ENCODE data around the gene NID1.
"Not testable (repeated sequence)": the region's sequence is repeated elsewhere in the genome, so short reads cannot be mapped to it uniquely, and the experiment has no call there.

Gene NID1

DNA sequence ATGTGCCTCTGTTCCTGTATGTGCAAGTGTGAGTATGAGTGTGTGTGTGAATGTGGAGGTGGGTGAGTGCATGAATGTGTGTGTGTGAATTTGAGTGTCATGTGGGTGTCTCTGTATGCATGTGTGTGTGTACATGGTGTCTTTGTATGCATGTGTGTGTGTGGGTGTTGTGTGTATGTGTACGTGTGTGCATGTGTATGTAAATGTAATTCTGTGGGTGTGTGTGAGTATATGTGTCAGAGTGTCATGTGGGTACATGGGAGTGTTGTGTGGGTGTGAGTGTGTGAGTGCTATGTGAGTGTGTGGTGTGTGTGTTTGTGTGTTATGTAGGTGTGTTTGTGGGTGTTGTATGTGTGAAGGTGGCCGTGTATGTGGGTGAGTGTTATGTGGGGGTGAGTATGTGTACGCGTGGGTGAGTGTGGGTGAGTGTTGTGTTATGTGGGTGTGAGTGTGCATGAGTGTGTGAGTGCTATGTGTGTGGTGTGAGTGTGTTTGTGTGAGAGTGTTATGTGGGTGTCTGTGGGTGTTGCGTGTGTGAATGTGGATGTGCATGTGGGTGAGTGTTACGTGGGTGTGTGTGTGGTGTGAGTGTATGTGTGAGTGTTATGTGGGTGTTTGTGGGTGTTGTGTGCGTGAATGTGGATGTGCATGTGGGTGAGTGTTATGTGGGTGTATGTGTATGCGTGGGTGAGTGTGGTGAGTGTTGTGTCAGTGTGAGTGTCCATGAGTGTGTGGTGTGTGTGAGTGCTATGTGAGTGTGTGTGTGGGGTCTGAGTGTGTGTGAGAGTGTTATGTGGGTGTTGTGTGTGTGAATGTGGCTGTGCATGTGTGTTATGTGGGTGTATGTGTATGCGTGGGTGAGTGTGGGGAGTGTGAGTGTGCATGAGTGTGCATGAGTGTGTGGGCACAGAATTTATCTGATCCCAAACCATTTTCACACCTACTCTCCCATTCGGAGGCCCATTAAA lies 36.6 kb upstream of the NID1 start:
- TF ChIP-seq, protein P1, sequence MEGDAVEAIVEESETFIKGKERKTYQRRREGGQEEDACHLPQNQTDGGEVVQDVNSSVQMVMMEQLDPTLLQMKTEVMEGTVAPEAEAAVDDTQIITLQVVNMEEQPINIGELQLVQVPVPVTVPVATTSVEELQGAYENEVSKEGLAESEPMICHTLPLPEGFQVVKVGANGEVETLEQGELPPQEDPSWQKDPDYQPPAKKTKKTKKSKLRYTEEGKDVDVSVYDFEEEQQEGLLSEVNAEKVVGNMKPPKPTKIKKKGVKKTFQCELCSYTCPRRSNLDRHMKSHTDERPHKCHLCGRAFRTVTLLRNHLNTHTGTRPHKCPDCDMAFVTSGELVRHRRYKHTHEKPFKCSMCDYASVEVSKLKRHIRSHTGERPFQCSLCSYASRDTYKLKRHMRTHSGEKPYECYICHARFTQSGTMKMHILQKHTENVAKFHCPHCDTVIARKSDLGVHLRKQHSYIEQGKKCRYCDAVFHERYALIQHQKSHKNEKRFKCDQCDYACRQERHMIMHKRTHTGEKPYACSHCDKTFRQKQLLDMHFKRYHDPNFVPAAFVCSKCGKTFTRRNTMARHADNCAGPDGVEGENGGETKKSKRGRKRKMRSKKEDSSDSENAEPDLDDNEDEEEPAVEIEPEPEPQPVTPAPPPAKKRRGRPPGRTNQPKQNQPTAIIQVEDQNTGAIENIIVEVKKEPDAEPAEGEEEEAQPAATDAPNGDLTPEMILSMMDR (IDR thresholded peaks at IDR 0.05; ENCODE audit: borderline replicate concordance, insufficient read depth, low read depth, low read length): no peak

GRCh38 chr1:236100799-236101198 lies 35.9 kb upstream of the NID1 start:
- no peak overlapping the region for H3K4me3 ChIP-seq (ENCODE audit: low read depth, low read length)
- TF ChIP-seq, protein P1 (IDR thresholded peaks at IDR 0.05; ENCODE audit: borderline replicate concordance, insufficient read depth, low read depth, low read length): no peak

More for the DNA sequence above, 36.6 kb upstream of the NID1 start:
- H3K4me3 ChIP-seq (ENCODE audit: low read depth, low read length): no peak overlapping the region

DNA sequence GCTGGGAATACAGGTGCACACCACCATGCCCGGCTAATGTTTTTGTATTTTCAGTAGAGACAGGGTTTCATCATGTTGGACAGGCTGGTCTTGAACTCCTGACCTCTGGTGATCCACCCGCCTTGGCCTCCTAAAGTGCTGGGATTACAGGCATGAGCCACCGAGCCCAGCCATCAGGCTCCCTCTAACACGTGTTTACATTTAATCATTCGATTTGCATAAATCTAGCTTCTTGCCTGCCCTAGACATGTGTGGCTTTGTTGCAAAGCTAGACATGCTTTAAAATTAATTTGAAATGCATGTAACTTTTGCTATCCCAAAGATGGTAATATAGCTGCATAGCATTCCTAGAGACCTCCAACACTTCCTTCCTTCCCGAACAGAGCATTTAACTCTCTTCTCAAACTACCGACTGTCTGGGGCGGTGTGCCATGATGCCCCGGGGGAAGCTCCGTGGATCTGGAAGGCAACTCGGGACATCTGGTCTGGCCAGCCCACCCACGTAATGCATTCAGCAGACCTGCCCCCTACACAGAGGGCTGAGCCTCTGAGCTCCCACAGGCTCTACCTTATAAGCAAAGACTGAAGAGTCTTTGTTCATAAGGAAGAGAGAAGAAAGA lies 34.6 kb upstream of the NID1 start:
- TF ChIP-seq, protein P1 (IDR thresholded peaks at IDR 0.05; ENCODE audit: borderline replicate concordance, insufficient read depth, low read depth, low read length): no peak
- no peak overlapping the region for H3K4me3 ChIP-seq (ENCODE audit: low read depth, low read length)

DNA sequence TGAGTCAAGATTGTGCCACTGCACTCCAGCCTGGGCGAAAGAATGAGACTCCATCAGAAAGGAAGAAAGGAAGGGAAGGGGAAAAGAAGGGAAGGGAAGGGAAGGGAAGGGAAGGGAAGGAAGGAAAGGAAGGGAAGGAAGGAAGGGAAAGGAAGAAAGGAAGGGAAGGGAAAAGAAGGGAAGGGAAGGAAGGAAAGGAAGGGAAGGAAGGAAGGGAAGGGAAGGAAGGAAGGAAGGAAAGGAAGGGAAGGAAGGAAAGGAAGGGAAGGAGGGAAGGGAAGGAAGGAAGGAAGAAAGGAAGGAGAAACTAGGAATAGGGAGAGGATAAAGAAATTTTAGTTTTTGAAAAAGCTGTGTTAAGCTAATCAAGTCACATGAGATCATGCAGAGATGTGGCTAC lies 33.4 kb upstream of the NID1 start:
- TF ChIP-seq, protein P1 (IDR thresholded peaks at IDR 0.05; ENCODE audit: borderline replicate concordance, insufficient read depth, low read depth, low read length): no peak
- H3K4me3 ChIP-seq (ENCODE audit: low read depth, low read length): no peak overlapping the region

DNA sequence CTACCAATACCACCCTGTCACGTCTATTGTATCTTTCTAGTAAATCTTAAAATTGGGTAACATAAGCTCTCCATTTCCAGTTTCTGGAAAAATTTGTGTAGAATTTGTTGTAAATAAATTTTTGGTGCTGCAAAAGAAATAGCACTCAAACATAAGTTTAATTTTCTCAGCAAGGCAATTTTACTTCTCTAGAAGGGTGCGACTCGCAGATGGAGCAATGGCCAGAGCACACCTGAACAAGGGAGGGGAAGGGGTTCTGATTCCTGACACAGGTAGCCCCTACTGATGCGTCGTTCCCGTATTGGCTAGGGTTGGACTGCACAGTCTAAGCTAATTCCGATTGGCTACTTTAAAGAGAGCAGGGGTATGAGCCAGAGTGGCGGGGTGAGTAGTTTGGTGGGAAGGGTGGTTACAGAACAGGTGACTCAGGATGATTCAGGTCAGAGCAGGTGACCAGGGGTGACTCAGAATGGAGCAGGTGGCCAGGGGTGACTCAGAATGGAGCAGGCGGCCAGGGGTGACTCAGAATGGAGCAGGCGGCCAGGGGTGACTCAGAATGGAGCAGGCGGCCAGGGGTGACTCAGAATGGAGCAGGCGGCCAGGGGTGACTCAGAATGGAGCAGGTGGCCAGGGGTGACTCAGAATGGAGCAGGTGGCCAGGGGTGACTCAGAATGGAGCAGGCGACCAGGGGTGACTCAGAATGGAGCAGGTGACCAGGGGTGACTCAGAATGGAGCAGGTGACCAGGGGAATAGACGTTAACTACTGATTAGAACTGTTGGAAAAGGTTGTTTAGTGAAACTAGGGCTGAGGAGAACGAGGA lies 32.0 kb upstream of the NID1 start:
- not testable (repeated sequence) for H3K4me3 ChIP-seq (ENCODE audit: low read depth, low read length)

DNA sequence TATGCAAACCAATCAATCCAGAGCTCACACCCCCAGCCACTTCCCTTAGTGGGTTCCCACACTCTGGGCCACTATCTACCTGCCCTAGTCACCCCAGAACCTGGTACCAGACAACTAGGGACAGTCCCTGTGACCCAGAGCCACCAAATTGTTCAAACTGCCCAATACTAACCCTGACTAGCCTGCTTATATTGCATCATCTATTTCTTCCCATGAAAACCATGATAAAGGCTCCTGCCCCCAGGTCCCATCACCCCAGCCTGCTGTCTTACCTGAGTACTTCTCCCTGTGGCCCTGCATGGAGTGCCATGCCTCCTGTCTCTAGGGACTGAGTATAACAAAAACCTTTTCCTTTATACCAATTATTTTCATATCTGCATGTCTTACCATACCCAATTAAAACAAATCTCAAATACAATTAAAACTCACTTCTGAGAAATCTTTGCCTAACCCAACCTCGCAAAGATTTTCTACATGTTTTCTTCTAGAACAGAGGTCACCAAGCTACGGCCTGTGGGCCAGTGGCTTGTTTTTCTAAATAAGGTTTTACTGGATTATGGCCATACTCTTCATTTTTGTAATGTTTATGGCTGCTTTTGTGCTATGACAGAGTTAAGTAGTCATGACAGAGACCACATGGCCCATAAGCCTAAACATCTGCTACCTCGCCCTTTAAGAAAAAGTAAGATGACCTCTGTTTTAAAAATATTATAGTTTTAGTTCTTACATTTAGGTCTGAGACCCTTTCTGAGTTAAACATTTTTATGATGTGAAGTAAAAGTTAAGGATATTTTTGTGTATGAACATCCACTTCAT lies 31.0 kb upstream of the NID1 start:
- H3K4me3 ChIP-seq (ENCODE audit: low read depth, low read length): no peak overlapping the region
- TF ChIP-seq, protein P1 (IDR thresholded peaks at IDR 0.05; ENCODE audit: borderline replicate concordance, insufficient read depth, low read depth, low read length): no peak

All from GM12875 (cell line).